Ureter (tissue), 1 donor: ENCODE data around the gene CAMK2A. TPM values are rescaled to one million over a fixed set of nuclear protein-coding genes. Genes with fewer than 3 reads are reported as not detected.

Source experiments
- total RNA-seq: library from RNA; stranded (reverse); gene quantifications from one replicate; pipeline ENCODE4 v1.2.4, GENCODE V29; 2023
- donor health status: DM: yes; HTN: yes; CAD: no.

CAMK2A gene
- total RNA-seq, 1 donor from 2014 or later = 1.4 TPM

Other genes starting within 250 kb of the CAMK2A start
- gene CSF1R, start 203.2 kb downstream of the CAMK2A start, total RNA-seq = 16.9 TPM
- 108 TPM for gene PDGFRB, start 133.9 kb downstream of the CAMK2A start, total RNA-seq
- gene CDX1, start 123.0 kb downstream of the CAMK2A start, total RNA-seq = not detected
- gene SLC6A7, start 99.7 kb downstream of the CAMK2A start, total RNA-seq = 0.10 TPM
- gene ARSI, start 13.1 kb upstream of the CAMK2A start, total RNA-seq = 0.65 TPM
- gene TCOF1, start 67.9 kb upstream of the CAMK2A start, total RNA-seq = 39.3 TPM
- gene CD74, start 123.1 kb upstream of the CAMK2A start, total RNA-seq = 1,068 TPM
- 2,344 TPM for gene RPS14, start 160.0 kb upstream of the CAMK2A start, total RNA-seq
- gene NDST1, start 218.4 kb upstream of the CAMK2A start, total RNA-seq = 54.3 TPM